GM23248 (cell line): Measurements from ENCODE around the gene GLCCI1. TPM values are rescaled to one million over a fixed set of nuclear protein-coding genes. Genes with fewer than 3 reads are reported as not detected.

Experiments used
- DNase-seq: peaks from one replicate; pipeline ENCODE4 v3.0.0-alpha.2; 2015
- H2AFZ ChIP-seq: fragments of 200-600 bp; sonication (generic); 2 replicates; pipeline ENCODE4 v1.6.1; 2016; ENCODE audit warnings: antibody characterized with exemption
- H3F3A ChIP-seq: fragments of 200-600 bp; sonication (generic); 2 replicates; pipeline ENCODE4 v1.6.1; 2016; ENCODE audit warnings: mild to moderate bottlenecking, antibody characterized with exemption, mixed run types; ENCODE audit not compliant: insufficient read depth
- H3K27ac ChIP-seq: fragments of 200-600 bp; sonication (generic); 2 replicates; pipeline ENCODE4 v1.5.1; 2016; ENCODE audit warnings: mild to moderate bottlenecking
- H3K27me3 ChIP-seq: fragments of 200-600 bp; sonication (generic); replicated peaks from 2 replicates; pipeline ENCODE4 v1.6.1; 2016; ENCODE audit warnings: mild to moderate bottlenecking; ENCODE audit not compliant: insufficient read depth
- H3K36me3 ChIP-seq: fragments of 200-600 bp; sonication (generic); 2 replicates; pipeline ENCODE4 v1.6.1; 2016; ENCODE audit warnings: low read depth, mild to moderate bottlenecking
- H3K4me1 ChIP-seq: fragments of 200-600 bp; sonication (generic); 2 replicates; pipeline ENCODE4 v1.6.1; 2016; ENCODE audit warnings: mild to moderate bottlenecking; ENCODE audit not compliant: insufficient read depth
- H3K4me2 ChIP-seq: fragments of 200-600 bp; sonication (generic); one replicate; pipeline ENCODE4 v1.6.1; 2016; ENCODE audit warnings: mild to moderate bottlenecking; ENCODE audit not compliant: unreplicated experiment
- H3K4me3 ChIP-seq: fragments of 200-600 bp; sonication (generic); 2 replicates; pipeline ENCODE4 v1.5.1; 2016; ENCODE audit warnings: mild to moderate bottlenecking
- H3K79me2 ChIP-seq: fragments of 200-600 bp; sonication (generic); 2 replicates; pipeline ENCODE4 v1.6.1; 2016; ENCODE audit warnings: mild to moderate bottlenecking; ENCODE audit not compliant: insufficient read depth
- H3K9ac ChIP-seq: fragments of 200-600 bp; sonication (generic); 2 replicates; pipeline ENCODE4 v1.6.1; 2016; ENCODE audit warnings: mild to moderate bottlenecking
- H3K9me2 ChIP-seq: fragments of 200-600 bp; sonication (generic); 2 replicates; pipeline ENCODE4 v1.6.1; 2016; ENCODE audit warnings: mixed run types, mild to moderate bottlenecking, moderate library complexity; ENCODE audit not compliant: insufficient read depth
- H3K9me3 ChIP-seq: fragments of 200-600 bp; sonication (generic); one replicate; pipeline ENCODE4 v1.6.1; 2017; ENCODE audit warnings: low read depth
- H4K20me1 ChIP-seq: fragments of 200-600 bp; sonication (generic); 2 replicates; pipeline ENCODE4 v1.6.0; 2016; ENCODE audit not compliant: insufficient read depth
- EZH2 ChIP-seq: fragments of 200-600 bp; sonication (generic); IDR thresholded peaks from 2 replicates; pipeline ENCODE4 v1.6.1; 2018; ENCODE audit warnings: antibody characterized with exemption, mild to moderate bottlenecking; ENCODE audit not compliant: insufficient read depth, poor library complexity, severe bottlenecking
- EZH2phosphoT487 ChIP-seq: fragments of 200-600 bp; sonication (generic); IDR thresholded peaks from 2 replicates; pipeline ENCODE4 v1.6.1; 2018; ENCODE audit warnings: antibody characterized with exemption, moderate library complexity, mild to moderate bottlenecking, low read depth; ENCODE audit not compliant: insufficient read depth
- WGBS, 2 experiments: methylation state at CpG; one replicate each; pipeline ENCODE4 v1.1.6; 2015 to 2017; ENCODE audit warnings: low lambda C conversion rate in 2 of 2, low coverage in 1 of 2; ENCODE audit errors: missing lambda C conversion rate in 2 of 2; 5-methylcytosine and 5-hydroxymethylcytosine counted together
- in situ Hi-C: fragments of 300-500 bp; cut with MboI; formaldehyde crosslinking; loops from 2 replicates; pipeline ENCODE4 v1.15.0; 2020
- polyA plus RNA-seq: library from polyadenylated mRNA; unstranded; fragments of >200 nt; fragmentation: Nextera tagmentation; extraction: Ambion mirVana; gene quantifications from 2 replicates; pipeline ENCODE4 v1.2.1, GENCODE V29; 2016
- total RNA-seq: library from RNA; depleted of rRNA; stranded (reverse); fragments of >200 nt; shearing (Covaris generic); gene quantifications from 2 replicates; pipeline ENCODE4 v1.2.3, GENCODE V29; 2014

GLCCI1 gene
- total and polyA plus RNA-seq, 2 experiments from 2014 or later: 2.5 to 3.0 TPM

DNA sequence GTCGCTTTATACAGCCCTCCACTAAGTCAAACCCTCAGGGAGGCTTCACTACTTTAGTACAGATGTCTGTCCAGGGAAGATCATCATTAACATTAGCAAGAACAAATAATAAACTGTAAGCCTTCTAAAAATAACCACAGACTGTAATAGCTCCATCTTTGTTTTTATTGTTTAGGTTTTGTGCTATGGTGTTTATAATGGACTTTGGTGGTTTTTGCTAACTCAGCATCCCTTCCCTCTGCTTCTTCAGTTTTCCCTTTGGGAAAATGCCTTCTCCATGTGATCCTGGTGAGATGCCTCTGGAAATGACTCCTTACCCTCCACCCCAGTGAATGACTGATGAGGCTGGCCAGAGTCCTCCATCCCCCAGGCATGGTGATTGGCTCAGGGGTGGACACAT lies 162.1 kb downstream of the GLCCI1 start:
- 59 to 81% methylated on average over 1 of the region's 1 CpG for WGBS, 2 experiments
- Histone ChIP-seq H3K9me2 (no peaks in the 10 kb centered on the region), H2AFZ (no peak overlapping the region), H3K4me3 (no peak overlapping the region), H4K20me1 (no peaks in the 10 kb centered on the region), H3K27ac (no peak overlapping the region), H3K4me2 (no peak overlapping the region), H3K9ac (no peak overlapping the region), H3K36me3 (no peaks in the 10 kb centered on the region), H3F3A (no peaks in the 10 kb centered on the region), H3K79me2 (no peaks in the 10 kb centered on the region), H3K27me3 (0 out of 2 replicates have a peak, but pooled peaks cover 4% of the 10 kb centered on the region), H3K4me1 (no peaks in the 10 kb centered on the region), H3K9me3 (no peaks in the 10 kb centered on the region)
- no peak for DNase-seq
- in situ Hi-C loops: no loop called here
- no peak for TF ChIP-seq EZH2
- TF ChIP-seq EZH2phosphoT487: no peak

GRCh38 chr7:8131694-8132605 lies 163.4 kb downstream of the GLCCI1 start:
- no peaks in the 10 kb centered on the region for H3K9me2 ChIP-seq
- no peaks in the 10 kb centered on the region for H3K9me3 ChIP-seq
- no peak overlapping the region for H3K27ac ChIP-seq
- no peak overlapping the region for H2AFZ ChIP-seq
- 0 out of 2 replicates have a peak, but pooled peaks cover 4% of the 10 kb centered on the region for H3K27me3 ChIP-seq
- in situ Hi-C loops: no loop called here
- WGBS, 2 experiments: 41 to 52% methylated on average over 5 of the region's 5 CpGs
- H3K4me2 ChIP-seq: no peak overlapping the region
- H3F3A ChIP-seq: no peaks in the 10 kb centered on the region
- H3K4me1 ChIP-seq: no peaks in the 10 kb centered on the region
- H3K4me3 ChIP-seq: no peak overlapping the region
- H3K9ac ChIP-seq: no peak overlapping the region
- no peak for DNase-seq
- H4K20me1 ChIP-seq: no peaks in the 10 kb centered on the region
- TF ChIP-seq EZH2phosphoT487 (no peak), EZH2 (no peak)
- no peaks in the 10 kb centered on the region for H3K36me3 ChIP-seq
- H3K79me2 ChIP-seq: no peaks in the 10 kb centered on the region

DNA sequence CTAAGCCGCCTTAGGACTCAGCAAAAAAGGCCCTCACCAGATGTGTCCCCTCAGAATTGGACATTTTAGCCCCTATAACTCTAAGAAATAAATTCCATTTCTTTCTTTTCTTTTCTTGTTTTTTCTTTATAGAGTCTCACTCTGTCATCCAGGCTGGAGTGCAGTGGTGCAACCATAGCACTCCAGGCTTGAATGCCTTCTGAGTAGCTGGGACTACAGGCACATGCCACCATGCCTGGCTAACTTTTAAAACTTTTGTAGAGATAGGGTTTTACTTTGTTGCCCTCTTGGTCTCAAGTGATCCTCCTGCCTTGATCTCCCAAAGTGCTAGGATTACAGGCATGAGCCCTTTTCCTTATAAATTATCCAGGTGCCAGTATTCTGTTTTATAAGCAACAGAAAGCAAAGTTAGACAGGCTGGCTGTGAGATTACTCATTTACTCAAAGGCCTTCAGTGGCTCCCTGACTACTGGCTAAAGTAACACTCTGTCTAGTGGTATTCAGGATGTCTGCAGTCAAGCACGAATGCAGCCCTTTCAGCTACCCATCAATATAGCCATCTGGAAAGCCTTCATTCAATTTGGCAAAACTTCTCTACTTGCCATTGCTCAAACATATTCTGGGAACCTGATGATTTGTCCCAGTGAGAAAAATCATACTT lies 164.7 kb downstream of the GLCCI1 start:
- WGBS, 2 experiments: 37 to 52% methylated on average over 2 of the region's 2 CpGs
- Histone ChIP-seq H3F3A (no peaks in the 10 kb centered on the region), H3K79me2 (no peaks in the 10 kb centered on the region), H3K9me2 (no peaks in the 10 kb centered on the region), H3K27me3 (0 out of 2 replicates have a peak, but pooled peaks cover 4% of the 10 kb centered on the region), H4K20me1 (no peaks in the 10 kb centered on the region), H3K27ac (no peak overlapping the region), H3K9ac (no peak overlapping the region), H3K4me1 (no peaks in the 10 kb centered on the region), H2AFZ (no peak overlapping the region), H3K9me3 (no peaks in the 10 kb centered on the region), H3K4me3 (no peak overlapping the region), H3K36me3 (no peaks in the 10 kb centered on the region), H3K4me2 (no peak overlapping the region)
- in situ Hi-C loops: no loop called here
- no peak for DNase-seq
- TF ChIP-seq EZH2phosphoT487 (no peak), EZH2 (no peak)

DNA sequence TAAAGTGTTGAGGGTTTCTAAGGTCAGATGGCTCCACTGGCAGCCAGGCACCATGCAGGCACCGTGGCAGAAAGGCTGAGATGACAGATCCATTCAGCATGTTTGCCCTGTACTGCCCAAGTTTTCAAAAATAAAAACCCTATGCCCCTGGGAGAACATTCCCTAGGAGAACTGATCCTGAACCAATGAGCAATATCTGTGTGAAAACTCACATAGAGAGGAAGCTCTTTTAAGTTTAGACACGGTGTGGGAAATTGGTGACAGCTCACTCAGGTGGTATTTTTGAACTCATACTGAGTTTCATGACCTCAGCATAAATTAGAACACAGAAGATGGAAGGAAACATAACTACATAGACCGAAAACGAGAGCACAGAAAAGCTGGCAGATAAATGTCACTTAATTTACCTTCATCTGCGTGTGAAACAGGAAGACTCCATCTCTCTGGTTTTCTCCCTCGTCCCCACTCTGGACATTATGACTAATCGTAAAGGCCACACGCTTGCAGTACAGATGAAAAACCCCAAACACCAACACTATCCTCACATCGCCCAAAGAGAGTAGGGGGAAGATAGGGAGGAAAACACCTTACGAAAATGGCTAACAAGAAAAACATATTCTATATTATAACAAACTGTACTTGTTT lies 165.6 kb downstream of the GLCCI1 start:
- no peak overlapping the region for H3K4me2 ChIP-seq
- TF ChIP-seq EZH2 (no peak), EZH2phosphoT487 (no peak)
- H3K36me3 ChIP-seq: no peaks in the 10 kb centered on the region
- no peaks in the 10 kb centered on the region for H3K79me2 ChIP-seq
- H3F3A ChIP-seq: no peaks in the 10 kb centered on the region
- no peak overlapping the region for H3K4me3 ChIP-seq
- H2AFZ ChIP-seq: no peak overlapping the region
- WGBS, 2 experiments: 65 to 66% methylated on average over 10 of the region's 10 CpGs
- no peak overlapping the region for H3K9ac ChIP-seq
- H3K4me1 ChIP-seq: no peaks in the 10 kb centered on the region
- no peaks in the 10 kb centered on the region for H3K27me3 ChIP-seq
- H3K9me3 ChIP-seq: no peaks in the 10 kb centered on the region
- H3K27ac ChIP-seq: no peak overlapping the region
- no peaks in the 10 kb centered on the region for H4K20me1 ChIP-seq
- in situ Hi-C loops: no loop called here
- no peak for DNase-seq
- no peaks in the 10 kb centered on the region for H3K9me2 ChIP-seq
